Body of pancreas (tissue), 4 donors: Measurements from ENCODE around the gene GALNT9. TPM values are rescaled to one million over a fixed set of nuclear protein-coding genes. Genes with fewer than 3 reads are reported as not detected.

Source experiments
- ATAC-seq: fragments of 150-250 bp; one replicate; pipeline ENCODE4 v1.9.1; 2016
- DNase-seq, 4 donors: peaks; one replicate each; pipeline ENCODE4 v3.0.0-alpha.2; 2019
- H3K27ac ChIP-seq, 4 donors: fragments of 200-600 bp; sonication (generic); 1 replicate in 3 of 4; 2 replicates in 1 of 4; pipeline versions ENCODE4 v1.5.1 to v1.6.1; 2016 to 2019; ENCODE audit warnings: mild to moderate bottlenecking in 1 of 4, mixed read lengths in 1 of 4, moderate library complexity in 1 of 4
- H3K27me3 ChIP-seq, 2 donors: fragments of 200-600 bp; sonication (generic); one replicate each; pipeline ENCODE4 v1.6.0; 2016; ENCODE audit warnings: mild to moderate bottlenecking in 1 of 2
- H3K36me3 ChIP-seq, 2 donors: fragments of 200-600 bp; sonication (generic); replicated peaks in 1 of 2; 2 replicates each; pipeline ENCODE4 v1.5.1; 2016; ENCODE audit warnings: low read depth in 2 of 2; ENCODE audit not compliant: insufficient read depth in 1 of 2
- H3K4me1 ChIP-seq: fragments of 200-600 bp; sonication (generic); one replicate; pipeline ENCODE4 v1.6.0; 2016
- H3K4me3 ChIP-seq, 2 donors: fragments of 200-600 bp; sonication (generic); 1 replicate in 1 of 2; 2 replicates in 1 of 2; pipeline ENCODE4 v1.5.1; 2016 to 2019
- H3K9me3 ChIP-seq, 3 donors: fragments of 200-600 bp; sonication (generic); 1 replicate in 2 of 3; 2 replicates in 1 of 3; pipeline ENCODE4 v1.5.1; 2016
- CTCF ChIP-seq, 7 experiments: fragments of 450-650 bp in 4 of 7; fragments of 200-600 bp in 3 of 7; sonication (generic) in 3 of 7; IDR thresholded peaks; one replicate each; pipeline ENCODE4 v1.5.1; 2016 to 2019; ENCODE audit warnings: antibody characterized with exemption in 7 of 7
- POLR2A ChIP-seq, 3 donors: fragments of 450-650 bp; IDR thresholded peaks; one replicate each; pipeline ENCODE4 v1.6.1; 2016; ENCODE audit warnings: antibody characterized with exemption in 3 of 3, mild to moderate bottlenecking in 2 of 3
- WGBS, 2 donors: methylation state at CpG; one replicate each; pipeline ENCODE4 v1.1.5; 2017; 5-methylcytosine and 5-hydroxymethylcytosine counted together
- intact Hi-C: fragments of 100-400 bp; cut with DNase I; formaldehyde crosslinking; loops from one replicate; pipeline ENCODE4 v1.15.1; 2023
- total RNA-seq, 2 donors: library from RNA; depleted of rRNA; stranded (reverse); fragments of >200 nt; gene quantifications; one replicate each; pipeline ENCODE4 v1.1.0, GENCODE V29; 2016

GALNT9 gene
- total RNA-seq, 2 donors from 2014 or later = not detected

- peaks cover 0 to 21% of the 10 kb centered on the region in 2 donors for H3K27me3 ChIP-seq
- TF ChIP-seq POLR2A (IDR thresholded peaks at IDR 0.05) = no peak
- no peak for TF ChIP-seq CTCF (IDR thresholded peaks at IDR 0.05)
- no peak overlapping the region for H3K27ac ChIP-seq
- no peaks in the 10 kb centered on the region for H3K4me1 ChIP-seq
- H3K36me3 ChIP-seq = no peaks in the 10 kb centered on the region
- no peak overlapping the region for H3K4me3 ChIP-seq
- DNase-seq = no peak
- intact Hi-C loops = no loop called here
- no peaks in the 10 kb centered on the region for H3K9me3 ChIP-seq
- no peak for ATAC-seq
- 90 to 91% methylated on average over 27 to 30 of the region's 30 CpGs for WGBS, 2 donors
These were observed 37.8 kb downstream of the GALNT9 start for GRCh38 chr12:132291402-132292175.

- H3K9me3 ChIP-seq = no peaks in the 10 kb centered on the region
- H3K4me3 ChIP-seq = no peak overlapping the region
- H3K27ac ChIP-seq = no peak overlapping the region
- no peak for DNase-seq
- H3K36me3 ChIP-seq = no peaks in the 10 kb centered on the region
- WGBS, 2 donors = 80% methylated on average over 12 of the region's 12 CpGs; no CpG with 5 or more reads in 1 of the 2 donors
- H3K27me3 ChIP-seq = peaks cover 0 to 27% of the 10 kb centered on the region in 2 donors
- H3K4me1 ChIP-seq = peaks cover 7% of the 10 kb centered on the region
- ATAC-seq = no peak
- intact Hi-C loops = no loop called here
- TF ChIP-seq POLR2A (IDR thresholded peaks at IDR 0.05) (no peak), CTCF (IDR thresholded peaks at IDR 0.05) (no peak)
These were observed 39.2 kb downstream of the GALNT9 start for GRCh38 chr12:132290203-132290540.

GRCh38 chr12:132289356-132290202, 39.8 kb downstream of the GALNT9 start:
- Histone ChIP-seq H3K9me3 (no peaks in the 10 kb centered on the region), H3K27me3 (peaks cover 0 to 24% of the 10 kb centered on the region in 2 donors), H3K4me1 (peaks cover 7% of the 10 kb centered on the region), H3K27ac (no peak overlapping the region), H3K36me3 (no peaks in the 10 kb centered on the region), H3K4me3 (no peak overlapping the region)
- intact Hi-C loops = no loop called here
- DNase-seq = no peak
- no peak for ATAC-seq
- 20 to 42% methylated on average over 4 to 19 of the region's 19 CpGs for WGBS, 2 donors
- TF ChIP-seq CTCF (IDR thresholded peaks at IDR 0.05) = no peak
- no peak for TF ChIP-seq POLR2A (IDR thresholded peaks at IDR 0.05)

DNA sequence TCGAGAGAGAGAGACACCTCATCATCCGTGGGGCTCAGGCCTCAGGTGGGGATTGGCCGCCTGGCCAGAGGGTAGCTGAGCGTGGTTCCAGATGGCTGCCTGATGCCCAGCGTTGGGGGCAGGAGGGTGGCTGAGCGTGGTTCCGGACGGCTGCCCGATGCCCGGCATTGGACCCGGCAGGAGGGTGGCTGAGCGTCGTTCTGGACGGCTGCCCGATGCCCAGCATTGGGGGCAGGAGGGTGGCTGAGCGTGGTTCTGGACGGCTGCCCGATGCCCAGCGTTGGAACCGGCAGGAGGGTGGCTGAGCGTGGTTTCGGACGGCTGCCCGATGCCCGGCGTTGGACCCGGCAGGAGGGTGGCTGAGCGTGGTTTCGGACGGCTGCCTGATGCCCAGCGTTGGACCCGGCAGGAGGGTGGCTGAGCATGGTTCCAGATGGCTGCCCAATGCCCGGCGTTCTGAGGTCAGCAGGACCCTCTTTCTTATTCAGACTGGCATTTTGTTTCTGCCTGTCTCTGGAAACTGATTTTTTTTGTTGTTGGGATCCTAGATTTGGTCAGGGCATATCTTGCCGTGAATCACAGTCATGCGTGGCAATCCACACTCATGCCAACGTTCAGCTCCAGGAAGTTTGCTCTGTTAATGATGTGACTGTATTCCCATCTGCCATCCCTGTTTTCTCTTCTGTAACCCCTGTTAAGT, 40.7 kb downstream of the GALNT9 start:
- intact Hi-C loops = no loop called here
- no peak for DNase-seq

More for the DNA sequence above, 40.7 kb downstream of the GALNT9 start:
- Histone ChIP-seq H3K4me3 (no peak overlapping the region), H3K9me3 (no peaks in the 10 kb centered on the region), H3K4me1 (peaks cover 7% of the 10 kb centered on the region), H3K36me3 (no peaks in the 10 kb centered on the region), H3K27ac (no peak overlapping the region), H3K27me3 (peaks cover 0 to 20% of the 10 kb centered on the region in 2 donors)
- no peak for ATAC-seq
- TF ChIP-seq POLR2A (IDR thresholded peaks at IDR 0.05) (no peak), CTCF (IDR thresholded peaks at IDR 0.05) (no peak)
- WGBS, 2 donors = 77 to 82% methylated on average over 29 to 37 of the region's 37 CpGs
